Activated CD4-positive, alpha-beta memory T cell treated with anti-CD3 and anti-CD28 coated beads for 36 hours (primary cell): ENCODE results near the gene KLHL12. TPM values are rescaled to one million over a fixed set of nuclear protein-coding genes. Genes with fewer than 3 reads are reported as not detected.
A peak's percentile ranks its signal among the peaks of the same experiment; 100 is the strongest.

ENCODE experiments used
- CTCF ChIA-PET: fragments of 350-600 bp; sonication (Branson Sonifier 250); formaldehyde crosslinking; loops from one replicate; lab custom pipeline; 2021; ENCODE audit warnings: antibody characterized with exemption, inconsistent platforms; lab: Charles Lee
- POLR2A ChIA-PET: fragments of 350-600 bp; sonication (Branson Sonifier 250); formaldehyde crosslinking; loops from one replicate; lab custom pipeline; 2021; ENCODE audit warnings: antibody characterized with exemption; lab: Charles Lee
- DNase-seq: peaks from one replicate; pipeline ENCODE4 v3.0.0-alpha.2; 2020
- H3K27ac Mint-ChIP-seq: one replicate; pipeline ENCODE4 v1.8.0; 2021; ENCODE audit warnings: mixed read lengths
- H3K27me3 Mint-ChIP-seq: one replicate; pipeline ENCODE4 v1.8.0; 2021; ENCODE audit warnings: mixed read lengths
- H3K36me3 Mint-ChIP-seq: one replicate; pipeline ENCODE4 v1.8.0; 2021; ENCODE audit warnings: mixed read lengths
- H3K4me1 Mint-ChIP-seq: one replicate; pipeline ENCODE4 v1.8.0; 2021; ENCODE audit warnings: low read depth, mixed read lengths
- H3K4me3 Mint-ChIP-seq: one replicate; pipeline ENCODE4 v1.8.0; 2021; ENCODE audit warnings: mild to moderate bottlenecking, mixed read lengths
- H3K9me3 Mint-ChIP-seq: one replicate; pipeline ENCODE4 v1.8.0; 2021; ENCODE audit warnings: mixed read lengths
- intact Hi-C: fragments of 100-400 bp; cut with micrococcal nuclease; formaldehyde crosslinking; loops from one replicate; pipeline ENCODE4 v1.15.1; 2023
- total RNA-seq, 2 experiments: library from RNA; stranded (reverse); gene quantifications; one replicate each; pipeline ENCODE4 v1.2.3, GENCODE V29; 2021

The KLHL12 gene
- total RNA-seq, 2 experiments from 2014 or later = 35.5 to 38.3 TPM

DNA sequence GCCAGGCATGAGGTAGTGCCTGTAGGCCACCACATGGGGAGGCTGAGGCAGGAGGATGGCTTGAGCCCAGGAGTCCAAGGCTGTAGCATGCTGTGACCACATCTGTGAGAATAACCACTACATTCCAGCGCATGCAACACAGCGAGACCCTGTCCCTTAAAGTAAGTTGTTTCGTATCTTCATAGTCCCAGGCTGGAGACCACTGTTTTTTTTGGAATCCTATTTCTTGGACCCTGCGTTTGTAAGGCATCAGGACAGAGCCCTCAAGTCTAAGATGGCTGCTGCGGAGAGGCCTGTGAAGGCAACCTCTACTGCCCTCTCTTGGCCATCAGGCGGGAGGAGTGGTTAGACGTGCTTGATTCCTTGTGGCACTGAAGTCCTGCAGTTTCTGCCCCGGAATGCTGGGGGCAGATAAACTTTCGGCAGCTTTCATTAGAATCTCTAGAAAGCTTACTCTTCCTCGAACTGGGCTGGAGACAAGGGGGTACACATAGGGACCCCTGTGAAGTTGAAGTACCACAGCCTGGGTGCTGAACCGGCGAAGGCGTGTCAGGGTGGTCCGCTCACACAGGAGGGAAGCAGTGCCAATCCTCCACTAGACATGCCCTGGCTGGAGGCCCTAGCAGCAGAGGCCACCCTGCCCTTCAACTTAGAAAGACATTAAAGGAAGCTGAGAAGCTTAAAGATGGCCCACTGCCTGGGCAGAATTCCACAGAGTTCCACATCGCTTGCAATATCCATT is 74.7 kb downstream of the KLHL12 start:
- no peak overlapping the region for H3K4me3 Mint-ChIP-seq
- no peaks in the 10 kb centered on the region for H3K27me3 Mint-ChIP-seq
- H3K36me3 Mint-ChIP-seq = no peaks in the 10 kb centered on the region
- CTCF ChIA-PET = interaction anchor here (0.6 to 2.0 kb wide), 12 partner anchors 9 to 124 kb away, joined by 3 to 6 read pairs (median 3); no protein-coding TSS in a partner anchor
- DNase-seq = peak; percentile 70
- intact Hi-C loops = loop anchor here (2.0 to 5.0 kb wide), 2 partner anchors 42 to 100 kb away; partner anchors contain the start of gene PCAT6
- H3K9me3 Mint-ChIP-seq = no peaks in the 10 kb centered on the region
- H3K27ac Mint-ChIP-seq = no peak overlapping the region
- POLR2A ChIA-PET = no interaction called here
- H3K4me1 Mint-ChIP-seq = peaks cover 9% of the 10 kb centered on the region

DNA sequence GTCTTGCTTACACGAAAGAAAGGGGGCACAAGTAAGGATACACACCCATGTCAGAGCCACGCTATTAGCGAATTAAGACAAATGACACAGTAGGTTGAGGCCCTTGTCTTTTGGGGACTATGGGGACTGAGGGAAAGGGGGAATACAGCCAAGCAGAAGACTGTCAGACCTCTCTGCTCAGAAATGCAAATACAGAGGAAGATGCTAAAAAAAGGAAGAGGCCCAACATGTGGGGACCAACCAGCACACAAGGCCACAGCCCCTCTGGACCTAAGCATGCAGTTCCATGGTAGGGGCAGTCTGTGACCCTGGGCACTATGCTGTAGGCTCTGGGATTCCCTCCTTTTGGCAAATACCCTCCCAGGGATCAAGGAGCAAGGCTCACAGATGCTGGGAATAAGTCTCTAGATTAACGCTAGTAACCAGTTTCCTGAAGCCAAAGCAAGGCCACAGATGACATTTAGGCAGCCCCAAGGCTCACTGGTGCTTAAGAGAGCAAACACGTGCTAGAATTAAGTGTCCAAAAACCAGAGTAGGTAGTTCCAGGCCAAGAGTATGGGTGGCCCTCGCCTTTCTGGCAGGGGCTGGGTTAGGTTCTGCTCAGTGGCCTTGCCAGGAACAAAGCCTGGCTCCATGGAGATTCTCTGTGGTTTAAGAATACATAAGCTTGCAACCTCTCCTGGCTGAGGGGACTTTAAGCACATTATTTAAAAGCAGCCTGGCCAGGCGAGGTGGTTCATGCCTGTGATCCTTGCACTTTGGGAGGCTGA is 76.3 kb downstream of the KLHL12 start:
- H3K36me3 Mint-ChIP-seq = no peaks in the 10 kb centered on the region
- H3K9me3 Mint-ChIP-seq = no peaks in the 10 kb centered on the region
- POLR2A ChIA-PET = no interaction called here
- CTCF ChIA-PET = interaction anchor here (0.9 to 1.8 kb wide), 5 partner anchors 11 to 100 kb away, joined by 3 to 5 read pairs (median 4); no protein-coding TSS in a partner anchor
- no peak overlapping the region for H3K27ac Mint-ChIP-seq
- no peak overlapping the region for H3K4me3 Mint-ChIP-seq
- no peak for DNase-seq
- intact Hi-C loops = loop anchor here (5.0 kb wide), 1 partner anchor 98 kb away; no protein-coding TSS in a partner anchor
- peaks cover 4% of the 10 kb centered on the region for H3K27me3 Mint-ChIP-seq
- H3K4me1 Mint-ChIP-seq = peaks cover 9% of the 10 kb centered on the region

DNA sequence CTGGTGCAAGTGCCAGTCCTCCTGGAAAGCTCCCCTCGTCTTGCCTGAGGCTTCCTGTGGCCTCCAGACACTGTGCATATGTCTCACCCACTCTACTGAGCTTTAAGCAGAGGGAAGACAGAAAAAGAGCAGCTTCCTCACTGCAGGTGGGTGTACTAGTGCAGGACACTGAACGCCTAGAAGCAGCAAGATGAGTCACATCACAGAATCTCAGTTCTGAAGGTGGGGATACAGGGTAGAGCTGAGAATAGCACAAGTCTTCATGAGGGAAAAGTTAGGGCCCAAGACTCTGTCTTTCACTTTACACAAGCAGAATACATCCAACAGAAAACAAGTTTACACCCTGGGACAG is 78.9 kb downstream of the KLHL12 start:
- ChIA-PET POLR2A (no interaction called here), CTCF (interaction anchor here (1.4 kb wide), 1 partner anchor 97 kb away, joined by 4 read pairs; no protein-coding TSS in a partner anchor)
- Mint-ChIP-seq H3K27ac (peak overlapping the region; percentile 43), H3K36me3 (no peaks in the 10 kb centered on the region), H3K9me3 (no peaks in the 10 kb centered on the region), H3K27me3 (peaks cover 4% of the 10 kb centered on the region), H3K4me3 (no peak overlapping the region), H3K4me1 (peaks cover 9% of the 10 kb centered on the region)
- peak; percentile 13 for DNase-seq
- intact Hi-C loops = no loop called here

DNA sequence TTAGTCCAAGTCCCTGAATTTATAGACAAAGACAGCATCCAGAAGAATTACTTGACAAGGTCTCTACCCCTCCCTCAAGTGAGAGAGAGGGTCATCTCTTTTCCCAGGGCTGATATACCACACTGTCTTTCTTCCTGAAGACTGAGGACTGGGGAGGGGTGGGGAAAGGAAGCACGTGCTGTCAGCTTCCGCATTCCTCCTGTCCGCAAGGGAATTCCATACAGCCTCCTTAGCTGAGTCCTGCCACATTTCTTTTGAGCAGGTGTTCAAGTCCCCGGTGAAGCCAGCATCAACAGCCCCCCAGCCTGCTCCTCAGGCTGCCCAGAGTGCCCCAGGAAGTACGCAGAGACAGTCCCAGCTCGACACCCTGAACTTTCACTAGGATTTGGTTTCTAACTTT is 82.1 kb downstream of the KLHL12 start:
- Mint-ChIP-seq H3K36me3 (no peaks in the 10 kb centered on the region), H3K4me3 (no peak overlapping the region), H3K27ac (no peak overlapping the region), H3K9me3 (no peaks in the 10 kb centered on the region), H3K4me1 (peaks cover 9% of the 10 kb centered on the region), H3K27me3 (peaks cover 4% of the 10 kb centered on the region)
- intact Hi-C loops = no loop called here
- ChIA-PET POLR2A (no interaction called here), CTCF (no interaction called here)
- DNase-seq = no peak

DNA sequence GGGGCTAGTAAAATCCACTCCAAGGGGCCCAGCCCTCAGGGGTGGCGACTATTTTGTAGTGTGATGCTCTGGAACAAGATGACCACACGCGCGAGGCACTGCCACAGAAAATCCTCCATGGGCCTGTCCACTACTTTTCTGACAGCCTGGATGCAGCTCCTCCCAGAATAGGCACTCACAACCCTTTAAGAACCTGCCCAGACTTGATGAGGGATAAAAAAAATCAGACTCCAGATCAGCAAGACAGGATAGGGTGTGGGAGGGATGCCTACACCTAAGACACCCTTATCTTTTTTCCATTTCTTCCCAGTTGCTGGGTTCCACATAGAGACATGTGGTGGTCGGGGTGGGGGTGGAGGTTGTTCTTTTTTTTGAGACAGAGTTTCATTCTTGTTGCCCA is 82.8 kb downstream of the KLHL12 start:
- no peak overlapping the region for H3K27ac Mint-ChIP-seq
- ChIA-PET CTCF (no interaction called here), POLR2A (no interaction called here)
- no peaks in the 10 kb centered on the region for H3K36me3 Mint-ChIP-seq
- peaks cover 4% of the 10 kb centered on the region for H3K27me3 Mint-ChIP-seq
- DNase-seq = no peak
- no peak overlapping the region for H3K4me3 Mint-ChIP-seq
- H3K4me1 Mint-ChIP-seq = peaks cover 9% of the 10 kb centered on the region
- no peaks in the 10 kb centered on the region for H3K9me3 Mint-ChIP-seq
- intact Hi-C loops = no loop called here

DNA sequence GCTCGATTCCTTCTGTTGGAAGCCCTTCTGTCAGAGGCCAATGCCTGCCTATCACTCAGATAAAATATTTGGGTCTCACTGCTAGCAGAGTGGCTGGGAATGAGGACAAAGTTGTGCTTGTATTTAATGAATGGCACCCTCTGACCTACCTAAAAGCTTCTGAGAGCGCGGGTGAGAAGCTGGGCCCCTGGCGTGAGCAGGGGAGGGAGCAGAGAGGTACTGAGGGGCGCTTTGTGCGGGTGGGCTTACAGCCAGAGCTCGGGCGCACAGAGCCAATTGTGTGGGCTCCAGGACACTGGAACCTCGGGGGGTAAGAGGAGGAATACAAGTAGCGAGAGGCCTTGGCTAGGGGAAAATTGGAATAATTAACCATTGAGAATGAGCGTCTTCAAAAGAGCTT is 84.0 kb downstream of the KLHL12 start:
- CTCF ChIA-PET = no interaction called here
- intact Hi-C loops = no loop called here
- H3K4me3 Mint-ChIP-seq = no peak overlapping the region
- no peaks in the 10 kb centered on the region for H3K36me3 Mint-ChIP-seq
- POLR2A ChIA-PET = no interaction called here
- no peak overlapping the region for H3K27ac Mint-ChIP-seq
- peaks cover 4% of the 10 kb centered on the region for H3K27me3 Mint-ChIP-seq
- H3K9me3 Mint-ChIP-seq = no peaks in the 10 kb centered on the region
- DNase-seq = no peak
- peaks cover 3% of the 10 kb centered on the region for H3K4me1 Mint-ChIP-seq

Other genes with a start within 250 kb of the KLHL12 start
- gene SYT2, start 216.8 kb downstream of the KLHL12 start, total RNA-seq = not detected
- gene KDM5B, start 118.8 kb downstream of the KLHL12 start, total RNA-seq = 10 to 100 TPM; 38.4 to 39.4 TPM
- gene PCAT6, start 116.3 kb downstream of the KLHL12 start, total RNA-seq = under 1 TPM; 0.76 to 0.77 TPM
- gene RABIF, start 38.1 kb downstream of the KLHL12 start, total RNA-seq = 10 to 100 TPM in 1 of 2 experiments, 1 to 10 TPM in 1; 9.6 to 10.1 TPM
- 10 to 100 TPM; 75.2 to 76.6 TPM for gene ADIPOR1, start 31.1 kb upstream of the KLHL12 start, total RNA-seq
- 10 to 100 TPM; 15.4 to 17.7 TPM for gene CYB5R1, start 40.0 kb upstream of the KLHL12 start, total RNA-seq
- 10 to 100 TPM; 68.1 to 76.5 TPM for gene TMEM183A, start 80.1 kb upstream of the KLHL12 start, total RNA-seq
- 10 to 100 TPM; 16.7 to 21.4 TPM for gene PPFIA4, start 99.3 kb upstream of the KLHL12 start, total RNA-seq
- not detected for gene MYOG, start 158.8 kb upstream of the KLHL12 start, total RNA-seq
- gene ADORA1, start 200.5 kb upstream of the KLHL12 start, total RNA-seq = not detected
- not detected for gene MYBPH, start 248.6 kb upstream of the KLHL12 start, total RNA-seq